Smooth muscle cell (in vitro differentiated cells): ENCODE measurements around the gene ATE1. TPM values are rescaled to one million over a fixed set of nuclear protein-coding genes. Genes with fewer than 3 reads are reported as not detected.

Experiments used
- DNase-seq: peaks from one replicate; lab custom pipeline; 2025; ENCODE audit not compliant: unreplicated experiment; lab: John Stamatoyannopoulos, UW
- H2AFZ ChIP-seq: fragments of 200-600 bp; sonication (generic); 2 replicates; pipeline ENCODE4 v1.6.0; 2016; ENCODE audit warnings: antibody characterized with exemption, low read depth, mild to moderate bottlenecking
- H3F3A ChIP-seq: fragments of 200-600 bp; sonication (generic); 2 replicates; pipeline ENCODE4 v1.6.0; 2017; ENCODE audit warnings: antibody characterized with exemption, low read depth
- H3K27ac ChIP-seq: fragments of 200-600 bp; sonication (generic); 2 replicates; pipeline ENCODE4 v1.5.1; 2016; ENCODE audit warnings: low read depth, mild to moderate bottlenecking
- H3K27me3 ChIP-seq: fragments of 200-600 bp; sonication (generic); 2 replicates; pipeline ENCODE4 v1.6.1; 2016; ENCODE audit warnings: low read depth, mild to moderate bottlenecking
- H3K36me3 ChIP-seq: fragments of 200-600 bp; sonication (generic); 2 replicates; pipeline ENCODE4 v1.5.1; 2016; ENCODE audit warnings: low read depth
- H3K4me1 ChIP-seq: fragments of 200-600 bp; sonication (generic); 2 replicates; pipeline ENCODE4 v1.5.1; 2016; ENCODE audit warnings: low read depth
- H3K4me2 ChIP-seq: fragments of 200-600 bp; sonication (generic); 2 replicates; pipeline ENCODE4 v1.6.0; 2016; ENCODE audit warnings: mild to moderate bottlenecking
- H3K4me3 ChIP-seq: fragments of 200-600 bp; sonication (generic); 2 replicates; pipeline ENCODE4 v1.5.1; 2016; ENCODE audit warnings: mild to moderate bottlenecking
- H3K79me2 ChIP-seq: fragments of 200-600 bp; sonication (generic); 2 replicates; pipeline ENCODE4 v1.6.0; 2016; ENCODE audit warnings: low read depth, mild to moderate bottlenecking
- H3K9ac ChIP-seq: fragments of 200-600 bp; sonication (generic); 2 replicates; pipeline ENCODE4 v1.6.0; 2016; ENCODE audit warnings: low read depth
- H3K9me3 ChIP-seq: fragments of 200-600 bp; sonication (generic); replicated peaks from 2 replicates; pipeline ENCODE4 v1.5.1; 2016; ENCODE audit warnings: low read depth
- H4K20me1 ChIP-seq: fragments of 200-600 bp; sonication (generic); 2 replicates; pipeline ENCODE4 v1.6.0; 2016; ENCODE audit warnings: low read depth
- WGBS: methylation state at CpG from one replicate; pipeline ENCODE4 v1.1.7; 2016; ENCODE audit warnings: low lambda C conversion rate; 5-methylcytosine and 5-hydroxymethylcytosine counted together
- polyA plus RNA-seq: library from polyadenylated mRNA; unstranded; fragments of >200 nt; fragmentation: Nextera tagmentation; extraction: Ambion mirVana; gene quantifications from 2 replicates; pipeline ENCODE4 v1.2.1, GENCODE V29; 2016
- total RNA-seq: library from RNA; depleted of rRNA; stranded (reverse); fragments of >200 nt; gene quantifications from 2 replicates; pipeline ENCODE4 v1.2.3, GENCODE V29; 2014
- TF ChIP-seq, protein P1 (sequence below): fragments of 200-600 bp; sonication (generic); IDR thresholded peaks from 2 replicates; pipeline ENCODE4 v1.5.1; 2017; ENCODE audit warnings: borderline replicate concordance, mild to moderate bottlenecking, antibody characterized with exemption; ENCODE audit not compliant: insufficient read depth, poor library complexity, severe bottlenecking

The ATE1 gene
- total and polyA plus RNA-seq, 2 experiments from 2014 or later = 9.1 to 20.7 TPM

DNA sequence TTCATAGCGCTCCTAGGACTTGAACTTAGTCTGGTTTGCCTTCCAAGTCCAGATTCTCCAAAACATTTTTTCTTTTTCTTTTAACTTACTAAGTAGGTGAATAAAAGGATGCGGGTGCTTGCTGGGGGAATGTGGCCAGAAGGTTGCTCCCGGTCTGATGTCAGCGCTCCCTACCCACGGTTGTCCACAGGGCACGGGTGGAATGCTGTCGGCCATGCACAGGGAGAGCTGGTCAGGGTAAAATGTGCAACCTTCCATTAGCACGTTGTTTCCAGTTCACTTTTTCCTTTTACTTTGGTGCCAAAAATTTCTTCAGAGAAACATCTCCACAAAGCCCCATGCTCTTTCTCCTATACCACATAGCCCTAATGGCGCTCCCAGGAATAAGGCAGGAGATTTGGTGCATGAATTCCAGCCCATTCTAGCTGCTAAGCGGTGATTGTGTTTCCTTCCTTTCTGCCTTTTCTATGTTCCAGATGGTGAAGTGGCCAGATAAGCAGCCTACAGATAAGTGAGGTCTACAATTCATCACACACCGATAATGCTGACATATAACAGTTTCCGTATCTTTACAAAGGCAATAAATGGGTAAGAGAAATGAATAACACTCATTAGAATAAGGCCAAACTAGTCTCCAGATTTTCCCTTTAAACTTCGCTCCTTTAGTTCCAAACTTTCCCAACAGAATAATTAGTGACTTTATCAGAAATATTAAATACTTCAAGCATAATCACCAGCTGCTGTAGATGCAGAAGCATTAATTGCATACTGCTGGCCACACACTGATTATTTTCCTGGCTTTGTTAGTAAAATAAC lies 191.3 kb downstream of the ATE1 start:
- H2AFZ ChIP-seq = no peak overlapping the region
- 44% methylated on average over 13 of the region's 13 CpGs for WGBS
- H3K4me2 ChIP-seq = peak overlapping the region; percentile 52

DNA sequence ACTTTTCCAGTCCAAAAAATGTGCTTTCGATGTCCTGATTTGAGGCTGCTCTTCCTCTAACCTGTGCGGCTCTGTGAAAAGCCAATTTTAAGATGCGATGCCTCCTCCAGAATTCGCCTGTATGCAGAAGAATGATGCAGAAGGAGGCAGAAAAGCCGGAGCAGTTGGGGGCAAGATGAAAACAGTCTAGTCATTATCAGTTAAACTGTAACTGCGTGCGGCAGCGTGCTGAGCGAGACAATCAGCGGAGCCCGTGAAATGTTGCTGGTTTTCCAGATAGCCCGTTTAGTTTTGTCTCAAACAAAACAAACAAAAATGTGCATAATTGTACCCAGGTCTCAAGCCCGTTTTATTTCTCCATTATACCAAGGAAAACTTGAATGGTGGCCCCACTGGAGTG lies 192.6 kb downstream of the ATE1 start:
- Histone ChIP-seq H3K9ac (no peak overlapping the region), H3K4me2 (peak overlapping the region; percentile 11), H3K4me3 (no peak overlapping the region), H3K79me2 (no peaks in the 10 kb centered on the region), H3K4me1 (peaks cover 16% of the 10 kb centered on the region), H3K27me3 (no peaks in the 10 kb centered on the region), H4K20me1 (no peaks in the 10 kb centered on the region), H3K9me3 (no peaks in the 10 kb centered on the region), H2AFZ (peak overlapping the region; percentile 1), H3K36me3 (no peaks in the 10 kb centered on the region), H3F3A (peaks cover 5% of the 10 kb centered on the region), H3K27ac (no peak overlapping the region)
- TF ChIP-seq, protein P1, sequence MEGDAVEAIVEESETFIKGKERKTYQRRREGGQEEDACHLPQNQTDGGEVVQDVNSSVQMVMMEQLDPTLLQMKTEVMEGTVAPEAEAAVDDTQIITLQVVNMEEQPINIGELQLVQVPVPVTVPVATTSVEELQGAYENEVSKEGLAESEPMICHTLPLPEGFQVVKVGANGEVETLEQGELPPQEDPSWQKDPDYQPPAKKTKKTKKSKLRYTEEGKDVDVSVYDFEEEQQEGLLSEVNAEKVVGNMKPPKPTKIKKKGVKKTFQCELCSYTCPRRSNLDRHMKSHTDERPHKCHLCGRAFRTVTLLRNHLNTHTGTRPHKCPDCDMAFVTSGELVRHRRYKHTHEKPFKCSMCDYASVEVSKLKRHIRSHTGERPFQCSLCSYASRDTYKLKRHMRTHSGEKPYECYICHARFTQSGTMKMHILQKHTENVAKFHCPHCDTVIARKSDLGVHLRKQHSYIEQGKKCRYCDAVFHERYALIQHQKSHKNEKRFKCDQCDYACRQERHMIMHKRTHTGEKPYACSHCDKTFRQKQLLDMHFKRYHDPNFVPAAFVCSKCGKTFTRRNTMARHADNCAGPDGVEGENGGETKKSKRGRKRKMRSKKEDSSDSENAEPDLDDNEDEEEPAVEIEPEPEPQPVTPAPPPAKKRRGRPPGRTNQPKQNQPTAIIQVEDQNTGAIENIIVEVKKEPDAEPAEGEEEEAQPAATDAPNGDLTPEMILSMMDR = no peak
- whole genome bisulfite sequencing = 45% methylated on average over 13 of the region's 13 CpGs
- DNase-seq = no peak

More for the DNA sequence above, 191.3 kb downstream of the ATE1 start:
- H3K36me3 ChIP-seq = no peaks in the 10 kb centered on the region
- H3F3A ChIP-seq = peaks cover 8% of the 10 kb centered on the region
- H3K27me3 ChIP-seq = no peaks in the 10 kb centered on the region
- no peaks in the 10 kb centered on the region for H4K20me1 ChIP-seq
- no peaks in the 10 kb centered on the region for H3K79me2 ChIP-seq
- TF ChIP-seq, protein P1 = no peak
- no peak for DNase-seq
- H3K9ac ChIP-seq = no peak overlapping the region
- H3K9me3 ChIP-seq = no peaks in the 10 kb centered on the region
- peak overlapping the region; percentile 0 for H3K4me3 ChIP-seq
- H3K4me1 ChIP-seq = peaks cover 16% of the 10 kb centered on the region
- H3K27ac ChIP-seq = peak overlapping the region; percentile 4

DNA sequence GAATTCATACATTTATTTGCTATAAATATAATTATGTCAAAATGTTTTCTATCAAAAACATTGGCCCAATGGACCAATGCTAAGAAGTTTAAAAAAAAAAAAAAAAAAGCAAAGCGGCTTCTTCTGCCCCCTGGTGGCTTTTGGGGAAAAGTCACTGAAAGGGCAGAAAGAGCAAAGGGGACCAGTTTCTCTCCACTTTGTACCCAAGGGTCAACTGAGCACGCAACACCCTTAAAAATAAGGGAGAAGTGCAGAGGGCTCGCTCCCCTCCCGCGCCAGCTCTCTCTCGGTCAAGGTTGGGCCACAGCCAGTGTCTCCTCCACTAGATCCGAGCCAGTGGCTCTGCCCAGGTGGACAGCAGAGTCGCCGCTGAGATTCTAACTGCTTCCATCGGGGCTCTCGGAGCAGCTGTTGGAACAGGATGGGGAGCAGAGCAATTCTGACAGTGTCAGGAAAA lies 193.2 kb downstream of the ATE1 start:
- no peak overlapping the region for H3K27ac ChIP-seq
- H3K36me3 ChIP-seq = no peaks in the 10 kb centered on the region
- H3K27me3 ChIP-seq = no peaks in the 10 kb centered on the region
- DNase-seq = no peak
- H3K9ac ChIP-seq = no peak overlapping the region
- no peaks in the 10 kb centered on the region for H3K79me2 ChIP-seq
- TF ChIP-seq, protein P1 = peak; percentile 66
- H3K4me3 ChIP-seq = no peak overlapping the region
- peaks cover 4% of the 10 kb centered on the region for H3F3A ChIP-seq
- WGBS = 43% methylated on average over 11 of the region's 11 CpGs
- peak overlapping the region; percentile 38 for H3K4me2 ChIP-seq
- no peak overlapping the region for H2AFZ ChIP-seq
- no peaks in the 10 kb centered on the region for H3K9me3 ChIP-seq
- peaks cover 16% of the 10 kb centered on the region for H3K4me1 ChIP-seq
- no peaks in the 10 kb centered on the region for H4K20me1 ChIP-seq
